Stimulated activated CD4-positive, alpha-beta T cell treated with anti-CD3 and anti-CD28 coated beads, Interleukin-1b, Interleukin-23, amount 100 ng/mL, for 48 hours (primary cell): ENCODE data around the gene NDUFB2.
"Not testable (repeated sequence)": the region's sequence is repeated elsewhere in the genome, so short reads cannot be mapped to it uniquely, and the experiment has no call there.

Experiments
- DNase-seq: peaks from one replicate; pipeline ENCODE4 v3.0.0-alpha.2; 2020

The NDUFB2 gene

DNA sequence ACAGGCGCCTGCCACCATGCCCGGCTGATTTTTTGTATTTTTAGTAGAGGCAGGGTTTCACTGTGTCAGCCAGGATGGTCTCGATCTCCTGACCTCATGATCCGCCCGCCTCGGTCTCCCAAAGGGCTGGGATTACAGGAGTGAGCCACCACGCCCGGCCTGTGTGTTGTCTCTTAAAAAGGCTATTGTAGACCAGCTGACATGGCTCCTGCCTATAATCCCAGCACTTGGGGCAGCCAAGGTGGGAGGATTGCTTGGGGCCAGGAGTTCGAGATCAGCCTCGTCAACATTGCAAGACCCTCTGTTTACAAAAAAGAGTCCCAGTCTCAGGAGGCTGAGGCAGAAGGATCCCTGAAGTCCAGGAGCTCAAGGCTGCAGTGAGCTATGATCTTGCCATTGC, 2.7 kb upstream of the NDUFB2 start:
- not testable (repeated sequence) for DNase-seq

DNA sequence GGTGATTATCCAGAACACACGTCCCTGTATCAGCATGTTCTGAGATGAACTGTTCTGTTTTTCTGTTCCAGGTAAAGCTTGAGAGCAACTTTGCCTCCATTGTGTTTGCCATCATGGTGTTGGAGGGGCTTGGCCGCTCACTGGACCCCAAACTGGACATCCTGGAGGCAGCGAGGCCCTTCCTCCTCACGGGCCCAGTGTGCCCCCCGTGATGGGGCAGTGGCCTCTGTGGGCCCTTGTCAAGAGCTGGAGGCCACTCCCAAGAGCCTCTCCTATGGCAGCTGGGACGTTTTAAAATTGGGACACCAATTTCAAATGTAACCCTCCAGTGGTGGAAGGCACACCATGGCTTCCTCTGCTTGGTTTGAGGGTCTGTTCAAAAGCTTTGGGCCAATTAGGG, 1.9 kb upstream of the NDUFB2 start:
- DNase-seq = no peak

DNA sequence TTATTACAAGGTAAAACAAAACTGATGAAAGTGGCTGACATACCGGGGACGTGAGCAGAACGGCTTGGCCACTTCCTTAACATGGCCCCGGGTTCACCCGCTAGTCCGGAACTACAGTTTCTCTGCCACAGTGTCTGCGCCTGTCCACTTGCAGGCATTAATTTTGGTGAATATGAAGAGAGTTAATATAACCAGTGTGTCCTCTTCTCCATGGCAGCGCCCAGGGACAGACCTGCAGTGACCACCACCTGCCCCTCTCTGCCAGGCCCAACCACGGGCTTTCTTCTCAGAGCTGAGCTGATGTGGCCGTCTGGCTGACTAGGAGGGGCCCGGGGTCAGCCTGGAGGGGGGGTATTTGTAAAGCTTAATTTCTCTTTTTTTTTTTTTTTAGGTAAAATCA, 1.1 kb upstream of the NDUFB2 start:
- DNase-seq = no peak

DNA sequence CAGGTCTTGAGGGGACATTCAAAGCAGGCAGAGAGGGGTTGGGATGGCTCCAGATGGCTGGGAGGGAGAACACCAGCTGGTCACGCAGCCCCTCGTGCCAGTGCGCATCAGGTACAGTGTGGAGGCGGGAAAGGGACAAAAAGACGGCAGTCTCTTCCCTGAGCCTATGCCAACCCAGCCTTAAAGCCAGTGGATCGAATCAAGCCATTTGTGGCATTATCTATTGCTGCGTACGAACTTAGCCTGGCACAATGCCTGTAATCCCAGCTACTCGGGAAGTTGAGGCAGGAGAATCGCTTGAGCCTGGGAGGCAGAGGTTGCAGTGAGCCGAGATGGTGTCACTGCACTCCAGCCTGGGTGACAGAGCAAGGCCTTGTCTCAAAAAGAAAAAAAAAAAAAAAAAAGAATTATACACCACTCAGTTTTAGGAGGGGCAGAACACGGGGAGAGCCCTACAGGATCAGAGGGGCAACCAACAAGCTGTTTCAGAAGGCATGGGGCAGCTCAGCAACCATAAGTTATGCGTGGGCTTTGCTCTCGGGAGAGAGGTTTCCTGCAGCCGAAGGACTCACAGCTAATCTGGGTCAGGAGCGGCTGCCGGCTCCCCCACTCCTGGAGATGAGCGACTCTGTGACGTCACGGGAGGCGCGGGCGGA, 356 bp upstream of the NDUFB2 start:
- DNase-seq = peak; percentile 94

DNA sequence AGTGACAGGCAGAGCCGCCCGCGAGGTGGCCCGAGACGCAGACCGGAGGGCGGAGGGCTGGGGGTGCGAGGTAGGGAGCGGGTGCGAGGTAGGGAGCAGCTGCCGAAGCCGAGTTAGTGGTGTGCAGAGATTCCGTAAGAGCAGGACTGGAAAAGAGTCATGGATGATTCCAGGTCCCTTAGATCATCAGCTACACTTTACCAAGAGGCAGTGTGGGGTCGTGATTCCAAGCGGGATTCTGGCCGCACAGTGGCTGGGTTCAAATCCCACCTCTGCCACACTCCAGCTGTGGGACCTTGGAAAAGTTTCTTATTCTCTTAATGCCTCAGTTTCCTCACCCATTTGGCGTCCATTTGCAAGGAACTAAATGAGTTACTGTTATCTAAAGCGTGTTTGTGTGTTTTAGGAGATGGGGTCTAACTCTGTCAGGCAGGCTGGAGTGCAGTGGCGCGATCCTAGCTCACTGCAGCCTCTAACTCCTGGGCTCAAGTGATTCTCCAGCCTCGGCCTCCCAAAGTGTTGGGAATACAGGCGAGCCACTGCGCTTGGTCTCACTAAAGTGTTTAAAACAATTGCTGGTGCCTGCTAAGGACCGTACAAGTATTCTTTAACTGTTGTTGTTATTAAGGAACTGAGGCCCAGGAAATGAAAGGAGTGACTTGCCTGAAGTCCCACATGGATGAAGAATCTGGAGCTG, 1.1 kb downstream of the NDUFB2 start:
- DNase-seq = no peak

DNA sequence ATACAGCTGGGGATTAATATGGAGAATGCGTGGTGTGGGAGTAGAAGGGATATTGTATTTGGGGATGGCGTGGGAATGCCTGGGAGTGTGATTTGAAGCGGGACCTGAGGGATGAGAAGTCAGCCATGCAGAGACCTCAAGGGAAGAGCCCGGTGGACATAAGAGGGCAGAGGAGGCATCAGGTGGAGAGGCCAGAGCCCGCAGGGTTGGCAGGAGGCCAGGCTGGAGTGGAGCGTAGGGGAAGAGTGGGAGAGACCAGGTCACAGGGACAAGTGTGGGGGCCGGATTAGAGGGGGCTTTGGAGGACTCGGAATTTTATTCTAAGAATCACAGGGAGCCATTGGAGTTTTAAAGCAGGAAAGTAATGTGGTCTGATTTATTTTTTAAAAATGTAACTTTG, 2.0 kb downstream of the NDUFB2 start:
- no peak for DNase-seq

DNA sequence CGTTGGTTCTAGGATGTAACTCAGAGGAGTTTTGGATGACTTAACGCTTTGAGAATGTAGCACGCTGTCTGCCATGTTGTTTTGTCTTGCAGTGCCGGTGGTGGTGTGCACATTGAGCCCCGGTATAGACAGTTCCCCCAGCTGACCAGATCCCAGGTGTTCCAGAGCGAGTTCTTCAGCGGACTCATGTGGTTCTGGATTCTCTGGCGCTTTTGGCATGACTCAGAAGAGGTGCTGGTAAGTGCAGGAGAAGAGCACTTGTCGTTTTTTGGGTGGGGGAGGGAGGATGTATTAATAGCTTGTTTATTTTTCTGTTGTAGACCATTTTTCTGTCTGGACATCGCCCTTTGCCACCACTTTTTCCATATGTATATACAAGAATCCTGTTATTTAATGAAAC, 6.3 kb downstream of the NDUFB2 start:
- DNase-seq = no peak

DNA sequence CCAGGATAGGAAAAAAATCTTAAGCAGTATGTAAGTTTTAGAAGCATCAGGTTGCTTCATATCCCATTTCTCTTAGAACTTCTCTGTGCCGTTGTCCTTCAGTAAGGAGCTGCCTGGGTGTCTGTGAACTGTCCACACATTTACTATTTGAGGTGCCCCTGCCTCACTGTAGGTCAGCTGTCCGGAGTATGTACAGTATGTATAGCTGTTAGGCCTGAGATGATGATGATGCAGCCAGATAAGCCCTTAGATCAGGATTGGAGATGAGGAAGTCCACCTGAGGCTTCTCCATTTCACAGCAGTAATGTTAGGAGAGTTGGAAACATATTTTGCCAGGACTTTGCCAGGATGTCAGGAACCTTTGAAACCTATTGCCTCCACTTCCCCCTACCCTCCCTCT, 7.7 kb downstream of the NDUFB2 start:
- no peak for DNase-seq

DNA sequence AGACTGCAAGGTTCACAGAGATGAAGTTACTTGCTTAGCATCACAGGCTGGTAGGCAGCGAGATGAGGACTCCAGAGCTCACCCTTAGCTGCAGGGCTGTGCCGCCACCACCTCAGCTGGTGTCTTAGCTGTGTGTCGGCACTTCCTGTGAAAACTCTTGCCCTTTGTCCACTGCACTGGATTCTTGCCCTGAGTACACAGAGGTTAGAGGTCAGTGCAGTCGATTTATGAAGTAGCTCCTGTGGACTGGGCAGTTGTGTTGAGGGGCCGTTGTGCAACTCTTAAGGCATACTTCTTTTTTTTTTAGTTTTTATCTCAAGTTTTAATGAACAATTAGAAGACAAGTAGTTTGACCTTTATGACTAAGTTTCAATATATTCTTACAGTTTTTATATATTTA, 10.6 kb downstream of the NDUFB2 start:
- no peak for DNase-seq

DNA sequence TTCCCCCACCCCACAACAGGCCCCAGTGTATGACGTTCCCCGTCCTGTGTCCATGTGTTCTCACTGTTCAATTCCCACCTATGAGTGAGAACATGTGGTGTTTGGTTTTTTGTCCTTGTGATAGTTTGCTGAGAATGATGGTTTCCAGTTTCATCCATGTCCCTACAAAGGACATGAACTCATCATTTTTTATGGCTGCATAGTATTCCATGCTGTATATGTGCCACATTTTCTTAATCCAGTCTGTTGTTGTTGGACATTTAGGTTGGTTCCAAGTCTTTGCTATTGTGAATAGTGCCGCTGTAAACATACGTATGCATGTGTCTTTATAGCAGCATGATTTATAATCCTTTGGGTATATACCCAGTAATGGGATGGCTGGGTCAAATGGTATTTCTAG, 12.3 kb downstream of the NDUFB2 start:
- DNase-seq = not testable (repeated sequence)

DNA sequence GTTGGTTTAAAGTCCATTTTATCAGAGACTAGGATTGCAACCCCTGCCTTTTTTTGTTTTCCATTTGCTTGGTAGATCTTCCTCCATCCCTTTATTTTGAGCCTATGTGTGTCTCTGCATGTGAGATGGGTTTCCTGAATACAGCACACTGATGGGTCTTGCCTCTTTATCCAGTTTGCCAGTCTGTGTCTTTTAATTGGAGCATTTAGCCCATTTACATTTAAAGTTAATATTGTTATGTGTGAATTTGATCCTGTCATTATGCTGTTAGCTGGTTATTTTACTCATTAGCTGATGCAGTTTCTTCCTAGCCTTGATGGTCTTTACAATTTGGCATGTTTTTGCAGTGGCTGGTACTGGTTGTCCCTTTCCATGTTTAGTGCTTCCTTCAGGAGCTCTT, 15.9 kb downstream of the NDUFB2 start:
- DNase-seq = not testable (repeated sequence)

DNA sequence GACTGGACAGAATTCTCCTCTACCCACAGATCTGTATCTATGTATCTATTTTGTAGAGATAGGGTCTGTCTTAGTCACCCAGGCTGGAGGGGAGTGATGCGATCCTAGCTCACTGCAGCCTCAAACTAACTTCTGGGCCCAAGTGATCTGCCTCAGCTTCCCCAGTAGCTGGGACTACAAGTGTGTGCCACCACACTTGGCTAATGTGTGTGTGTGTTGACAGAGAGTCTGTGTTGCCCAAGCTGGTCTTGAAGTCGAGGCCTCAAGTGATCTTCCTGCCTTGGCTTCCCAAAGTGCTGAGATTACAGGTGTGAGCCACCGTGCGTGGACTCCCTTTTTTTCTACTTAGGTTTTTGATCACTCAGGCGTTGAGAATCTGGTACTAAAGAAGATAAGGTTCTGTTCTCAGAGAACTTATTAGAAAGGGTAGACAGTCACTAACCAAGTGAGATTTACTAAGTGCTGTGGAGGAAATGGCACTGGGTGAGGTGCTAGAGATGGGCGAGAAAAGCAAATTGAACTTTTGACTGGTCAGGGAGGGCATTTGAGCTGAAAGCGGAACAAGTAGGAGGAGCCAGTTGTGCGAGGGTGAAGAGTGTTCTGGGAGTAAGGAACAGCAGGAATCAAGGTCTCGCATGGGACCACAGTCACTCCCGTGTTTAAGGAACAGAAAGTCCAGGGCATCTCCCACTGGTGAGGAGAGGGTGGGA, 18.0 kb downstream of the NDUFB2 start:
- DNase-seq = no peak

DNA sequence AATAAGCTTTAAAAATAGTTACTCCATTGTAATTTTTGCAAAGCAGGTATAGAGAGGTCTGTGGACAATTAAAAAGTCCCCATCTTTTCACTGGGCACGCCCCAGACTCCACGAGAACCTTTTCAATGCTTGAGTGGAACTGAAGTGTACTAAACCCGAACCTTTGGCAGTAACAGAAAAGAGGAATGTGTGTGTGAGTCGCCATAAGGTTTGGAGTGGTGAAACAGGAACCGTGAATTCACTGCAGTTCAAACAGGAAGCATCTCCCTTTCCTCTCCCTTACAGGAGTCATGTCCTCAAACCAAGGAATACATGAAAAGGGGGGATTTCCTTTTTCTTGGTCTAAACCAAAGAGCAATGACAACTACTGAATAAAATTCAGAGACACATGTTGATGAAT, 23.2 kb downstream of the NDUFB2 start:
- no peak for DNase-seq

DNA sequence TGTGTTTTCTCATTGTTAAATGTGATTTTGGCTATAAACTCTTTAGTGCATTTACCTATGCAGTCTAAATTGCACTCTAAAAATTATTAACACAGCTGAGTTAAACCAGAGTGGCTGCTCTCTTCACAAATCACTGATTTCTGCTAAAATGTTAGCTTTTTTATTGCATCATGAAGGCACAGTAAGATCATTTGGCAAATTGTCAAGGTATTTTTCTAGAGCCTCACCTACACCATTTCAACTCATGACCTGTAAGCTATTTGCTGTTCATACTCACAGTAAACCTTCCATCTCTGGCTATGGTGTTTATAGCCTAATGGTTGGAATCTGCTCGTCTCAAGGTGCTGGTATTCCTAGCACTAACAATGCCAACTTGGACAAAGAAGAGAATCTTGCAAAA, 25.7 kb downstream of the NDUFB2 start:
- no peak for DNase-seq

DNA sequence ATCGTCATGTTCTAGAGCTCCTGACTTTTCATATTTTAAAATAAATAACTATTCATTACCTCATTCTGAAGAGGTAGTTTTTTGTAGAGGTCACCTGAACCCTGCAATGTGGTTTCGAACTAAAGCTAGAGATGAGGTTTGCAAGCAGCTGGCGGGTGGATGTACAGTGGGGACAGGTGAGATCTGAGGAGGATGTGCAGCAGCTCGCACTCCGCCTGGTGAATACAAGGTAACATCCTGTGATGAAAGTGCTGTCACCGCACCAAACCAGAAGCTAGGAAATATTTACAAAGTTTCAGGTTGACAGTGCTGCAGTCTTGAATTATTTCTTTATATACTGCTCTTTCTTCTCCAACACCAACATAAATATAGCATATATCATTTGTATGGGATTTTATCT, 26.5 kb downstream of the NDUFB2 start:
- DNase-seq = peak; percentile 48

DNA sequence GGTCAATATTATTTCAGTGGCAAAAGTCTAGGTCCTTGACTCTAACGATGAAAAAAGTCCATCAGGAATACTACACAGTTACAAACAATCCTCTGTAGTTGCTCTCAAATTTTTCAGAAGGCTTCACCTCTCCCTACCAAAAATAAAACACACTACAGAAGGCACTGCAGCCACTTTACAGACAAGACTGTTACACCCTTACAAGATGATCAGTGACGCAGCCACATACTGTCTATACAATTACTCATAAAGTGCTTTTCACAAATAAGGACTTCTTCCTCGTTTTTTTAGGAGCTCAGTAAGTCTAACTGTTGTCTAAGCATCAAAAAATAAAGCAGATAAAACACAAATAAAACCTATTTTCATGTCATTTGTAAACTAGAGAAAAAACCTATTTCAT, 27.1 kb downstream of the NDUFB2 start:
- no peak for DNase-seq

DNA sequence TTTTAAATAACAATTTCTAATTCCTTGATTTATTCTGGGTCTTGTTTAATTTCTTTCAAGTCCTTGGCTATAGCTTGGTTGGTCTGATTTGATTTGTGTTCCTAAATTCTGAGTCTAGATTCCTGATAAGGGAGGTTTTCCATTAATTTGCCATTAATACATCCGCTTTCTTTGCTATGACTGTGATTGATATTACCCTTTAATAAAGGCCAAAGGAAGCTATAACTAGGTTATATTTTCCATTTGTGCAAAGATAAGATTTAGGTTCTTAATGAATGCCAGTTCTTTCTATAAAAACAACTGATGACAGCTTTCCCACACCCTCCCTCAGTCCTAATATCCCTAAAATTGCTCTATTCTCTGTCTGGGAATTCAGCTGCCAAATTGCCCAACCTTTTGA, 28.2 kb downstream of the NDUFB2 start:
- DNase-seq = no peak

DNA sequence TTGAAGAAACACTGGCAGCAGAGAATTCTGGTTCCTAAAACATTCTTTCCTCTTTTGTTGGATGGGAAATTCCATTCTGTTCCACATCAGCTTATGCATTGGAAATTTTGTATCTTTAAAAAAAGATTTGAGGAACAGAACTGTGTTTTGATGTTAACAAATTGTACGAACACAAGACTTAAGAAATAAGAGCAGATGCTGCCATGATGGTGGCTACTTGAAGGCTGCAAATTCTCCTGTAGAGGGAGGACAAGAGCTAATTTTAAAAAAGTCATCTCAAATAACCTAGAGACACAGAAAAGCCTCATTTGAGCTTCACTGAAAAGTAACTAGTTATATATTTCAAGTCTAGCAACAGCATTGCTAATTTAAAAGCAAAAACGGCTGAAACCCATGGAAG, 29.8 kb downstream of the NDUFB2 start:
- no peak for DNase-seq

DNA sequence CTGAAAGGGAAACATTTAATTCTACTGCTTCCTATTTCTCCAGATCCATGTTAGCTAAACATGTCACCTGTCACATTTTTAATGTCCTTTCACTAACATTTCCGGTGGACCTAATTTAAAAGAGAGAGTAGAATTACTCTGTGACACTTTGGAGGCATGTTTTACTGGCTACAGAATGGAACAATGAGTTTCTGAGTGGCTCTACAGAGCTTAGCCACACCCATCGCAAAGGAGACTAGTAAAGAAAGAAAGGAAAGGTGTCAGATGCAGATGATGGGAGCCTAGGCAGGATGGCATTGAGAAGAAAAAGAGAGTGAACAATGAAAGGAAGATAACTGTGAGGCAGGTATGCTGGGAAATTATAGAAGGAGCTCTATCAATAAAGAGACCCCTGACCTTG, 35.9 kb downstream of the NDUFB2 start:
- DNase-seq = no peak

DNA sequence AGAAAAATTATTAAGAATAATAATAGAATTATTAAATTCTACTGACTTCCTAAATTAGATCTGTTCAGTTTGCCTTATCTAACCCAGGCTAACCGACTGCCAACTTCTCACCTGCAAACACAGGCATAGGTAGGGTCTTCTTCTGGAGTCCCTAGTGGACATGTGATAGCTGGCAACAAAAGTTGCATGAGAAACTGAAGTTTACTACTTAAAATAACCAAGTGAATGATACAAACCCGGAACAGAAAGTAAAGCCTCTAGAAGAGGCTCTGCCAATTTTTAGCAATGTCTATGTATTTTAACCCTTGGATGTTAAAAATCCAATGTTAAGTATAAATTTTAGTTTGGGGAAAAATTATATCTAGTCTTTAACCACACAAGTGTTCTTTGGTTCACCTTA, 37.6 kb downstream of the NDUFB2 start:
- no peak for DNase-seq

DNA sequence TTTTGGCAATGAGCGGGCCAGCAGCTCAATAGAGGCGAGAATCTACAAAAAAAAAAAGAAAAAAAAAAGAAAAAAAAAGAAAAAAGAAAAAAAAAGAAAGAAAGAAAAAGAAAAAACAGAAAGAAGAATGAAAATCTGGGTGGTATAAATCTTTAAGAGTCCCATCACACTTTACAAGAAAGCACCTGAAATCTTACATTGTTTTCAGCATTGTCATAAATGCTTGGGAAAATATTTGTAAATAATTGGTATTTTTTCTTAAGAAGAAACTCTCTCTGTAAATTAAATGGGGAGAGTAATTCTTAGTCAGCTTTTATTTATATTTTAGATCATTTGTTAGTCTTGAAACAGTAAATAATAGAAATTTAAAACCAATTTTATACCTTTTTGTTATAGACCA, 38.2 kb downstream of the NDUFB2 start:
- DNase-seq = no peak

DNA sequence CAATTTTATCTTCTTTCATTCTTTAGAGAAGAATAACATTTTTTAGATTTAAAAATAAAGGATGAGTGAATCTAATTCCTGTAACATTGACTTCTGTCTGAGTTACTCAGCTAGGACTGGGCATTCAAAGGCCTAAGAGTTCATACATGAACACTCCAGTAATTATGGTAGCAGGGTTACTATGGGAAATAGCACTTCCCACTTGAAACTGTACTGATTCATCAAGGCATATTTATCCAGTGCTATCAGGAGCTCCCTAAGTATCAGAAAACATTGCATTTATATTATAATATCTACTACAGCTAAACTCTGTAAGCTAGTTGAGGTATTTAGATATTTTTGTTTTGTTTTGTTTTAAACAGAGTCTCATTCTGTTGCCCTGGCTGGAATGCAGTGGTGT, 41.8 kb downstream of the NDUFB2 start:
- DNase-seq = no peak

DNA sequence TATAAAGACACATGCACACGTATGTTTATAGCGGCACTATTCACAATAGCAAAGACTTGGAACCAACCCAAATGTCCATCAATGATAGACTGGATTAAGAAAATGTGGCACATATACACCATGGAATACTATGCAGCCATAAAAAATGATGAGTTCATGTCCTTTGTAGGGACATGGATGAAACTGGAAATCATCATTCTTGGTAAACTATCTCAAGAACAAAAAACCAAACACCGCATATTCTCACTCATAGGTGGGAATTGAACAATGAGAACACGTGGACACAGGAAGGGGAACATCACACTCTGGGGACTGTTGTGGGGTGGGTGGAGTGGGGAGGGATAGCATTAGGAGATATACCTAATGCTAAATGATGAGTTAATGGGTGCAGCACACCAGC, 46.7 kb downstream of the NDUFB2 start:
- DNase-seq = not testable (repeated sequence)

DNA sequence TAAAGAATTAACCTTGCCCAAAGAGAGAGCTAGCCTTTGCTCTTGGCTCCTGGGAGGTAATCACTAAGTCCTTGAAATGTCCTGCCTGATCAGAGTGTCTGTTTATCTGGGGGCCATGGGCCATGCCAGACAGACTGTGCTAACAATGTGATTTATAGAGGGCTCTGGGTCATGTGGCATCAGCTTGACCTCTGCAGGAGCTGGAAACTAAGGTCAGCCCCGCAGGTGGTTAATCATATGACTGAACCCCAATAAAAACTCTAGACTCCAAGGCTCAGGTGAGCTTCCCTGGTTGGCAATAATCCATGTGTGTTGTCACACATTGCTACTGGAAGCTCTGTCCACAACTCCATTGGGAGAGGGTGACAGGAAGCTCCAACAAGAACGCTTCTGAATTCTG, 47.5 kb downstream of the NDUFB2 start:
- DNase-seq = no peak
